ENCODE data around the gene INPP5J. TPM values are rescaled to one million over a fixed set of nuclear protein-coding genes. Genes with fewer than 3 reads are reported as not detected.

Gene INPP5J
- total RNA-seq, 2 experiments from 2014 or later: not detected

DNA sequence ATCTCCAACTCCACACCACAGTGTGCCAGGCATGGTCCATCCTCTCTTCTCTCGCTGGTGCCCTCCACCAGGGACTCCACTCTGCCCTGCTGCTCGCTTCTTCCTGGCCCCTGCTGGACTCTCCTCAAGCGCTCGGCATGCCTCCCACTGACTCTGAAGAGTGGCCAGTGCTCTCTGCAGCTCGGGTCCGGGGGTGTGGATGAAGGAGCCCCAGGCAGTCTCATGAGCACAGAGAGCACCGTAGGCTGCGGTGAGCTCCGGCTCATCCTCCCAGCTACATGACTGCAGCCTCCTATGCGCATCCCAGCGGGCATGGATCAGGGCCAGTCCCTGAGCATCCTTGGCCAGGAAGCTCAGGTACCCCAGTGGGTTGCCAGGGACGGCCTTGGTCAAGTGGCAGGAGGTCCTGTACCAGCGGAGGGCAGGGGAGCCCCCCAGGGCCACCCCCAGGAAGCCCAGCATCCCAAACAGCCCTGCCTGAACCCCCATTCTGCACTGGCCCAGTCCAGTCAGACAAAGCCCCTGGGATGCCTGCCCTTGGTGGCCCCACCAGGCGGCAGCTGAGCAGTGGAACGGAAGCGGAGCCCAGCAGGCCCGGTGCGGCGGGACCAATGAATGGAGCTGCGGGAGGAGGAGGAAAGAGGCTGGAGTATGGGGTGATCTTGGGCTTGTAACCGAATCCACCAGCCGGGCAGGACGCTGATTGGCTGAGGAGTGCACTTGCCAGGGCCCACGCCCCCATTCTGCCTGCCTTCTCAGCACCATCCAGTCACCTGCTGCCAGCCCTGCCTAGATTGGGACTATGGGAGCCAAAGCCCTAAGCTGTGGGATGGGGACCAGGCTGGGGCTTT lies 17.3 kb downstream of the INPP5J start, which contains the start of gene PLA2G3:
TSS of gene PLA2G3 (minus strand) at position 643 of the 851 bp plus-strand sequence. CDS start at position 489, 154 bp downstream.
- ChIA-PET POLR2A (interaction anchor here (0.9 kb wide), 1 partner anchor 19 kb away, joined by 3 read pairs; no protein-coding TSS in a partner anchor), CTCF (no interaction called here)
- H3K4me3 Mint-ChIP-seq: no peak within 1 kb of the TSS
- DNase-seq: no peak
- peaks cover 7% of the 10 kb centered on the region for H3K4me1 Mint-ChIP-seq
- H3K27ac Mint-ChIP-seq: no peak within 1 kb of the TSS
- H3K36me3 Mint-ChIP-seq (ENCODE audit: low read depth): no peaks in the 10 kb centered on the region
- no peaks in the 10 kb centered on the region for H3K9me3 Mint-ChIP-seq
- peaks cover 3% of the 10 kb centered on the region for H3K27me3 Mint-ChIP-seq

DNA sequence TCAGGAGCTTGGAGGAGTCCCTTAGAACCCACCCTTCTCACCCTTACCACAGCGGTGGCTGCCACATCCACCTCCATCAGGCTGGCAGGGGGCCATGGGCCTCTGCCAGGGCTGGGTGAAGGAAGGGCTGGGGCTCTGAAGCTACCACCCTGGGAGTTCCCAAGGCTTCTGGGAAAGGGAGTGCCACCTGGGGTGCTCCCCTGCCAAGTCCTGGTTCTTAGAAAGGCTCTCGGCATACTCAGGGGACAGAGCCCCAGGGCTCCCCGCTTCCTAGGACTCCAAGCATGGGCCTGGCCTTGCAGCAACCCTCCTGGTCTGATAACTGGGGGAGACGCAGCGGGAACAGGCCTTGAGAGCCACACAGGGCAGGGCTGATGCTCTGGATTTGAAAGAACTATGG lies 18.0 kb downstream of the INPP5J start:
- H3K4me3 Mint-ChIP-seq: no peak overlapping the region
- no peaks in the 10 kb centered on the region for H3K36me3 Mint-ChIP-seq (ENCODE audit: low read depth)
- H3K27me3 Mint-ChIP-seq: peaks cover 3% of the 10 kb centered on the region
- H3K27ac Mint-ChIP-seq: no peak overlapping the region
- ChIA-PET CTCF (no interaction called here), POLR2A (no interaction called here)
- no peaks in the 10 kb centered on the region for H3K9me3 Mint-ChIP-seq
- no peak for DNase-seq
- H3K4me1 Mint-ChIP-seq: peaks cover 7% of the 10 kb centered on the region

DNA sequence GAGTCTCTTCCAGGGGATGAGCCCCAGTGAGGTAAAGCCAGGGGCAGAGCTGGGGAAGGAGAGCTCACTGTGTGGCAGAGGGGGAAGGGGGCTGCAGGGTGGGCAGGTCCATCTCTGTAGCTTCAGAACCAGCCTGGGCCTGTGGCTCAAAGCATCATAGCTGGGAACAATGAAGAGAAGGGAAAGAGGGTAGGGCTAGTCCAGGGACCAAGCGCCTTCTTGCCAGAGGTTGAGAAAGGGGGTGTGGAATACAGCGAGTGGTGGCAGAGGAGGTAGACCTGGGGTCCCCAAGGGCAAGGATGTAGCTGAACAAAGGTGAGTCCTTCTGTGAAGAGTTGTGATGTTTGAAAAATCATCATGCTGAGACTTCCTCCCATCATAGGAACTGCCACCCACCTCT lies 18.8 kb downstream of the INPP5J start:
- DNase-seq: no peak
- ChIA-PET CTCF (no interaction called here), POLR2A (no interaction called here)
- no peaks in the 10 kb centered on the region for H3K36me3 Mint-ChIP-seq (ENCODE audit: low read depth)
- peaks cover 7% of the 10 kb centered on the region for H3K4me1 Mint-ChIP-seq
- no peak overlapping the region for H3K4me3 Mint-ChIP-seq
- no peaks in the 10 kb centered on the region for H3K9me3 Mint-ChIP-seq
- peaks cover 5% of the 10 kb centered on the region for H3K27me3 Mint-ChIP-seq
- no peak overlapping the region for H3K27ac Mint-ChIP-seq

DNA sequence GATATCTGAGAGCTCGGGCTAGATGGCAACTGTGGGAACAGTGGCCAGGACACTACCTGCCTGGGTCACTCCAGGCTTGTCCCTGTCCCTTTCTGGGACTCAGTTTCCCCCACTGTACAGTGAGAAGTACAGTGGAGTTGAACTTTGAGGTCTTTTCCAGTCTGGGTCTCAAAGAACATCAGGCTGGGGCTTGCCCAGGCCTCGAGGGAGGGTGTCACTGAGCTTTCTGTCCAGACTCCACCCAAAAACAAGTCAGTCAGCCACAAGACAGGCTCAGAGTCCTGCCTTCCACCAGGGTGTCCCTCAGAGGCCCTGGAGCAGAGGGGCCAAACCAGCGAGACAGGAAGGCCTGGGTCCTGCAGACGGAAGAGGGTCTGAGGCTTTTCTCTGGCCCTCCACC lies 19.5 kb downstream of the INPP5J start:
- peaks cover 7% of the 10 kb centered on the region for H3K4me1 Mint-ChIP-seq
- ChIA-PET CTCF (no interaction called here), POLR2A (no interaction called here)
- H3K9me3 Mint-ChIP-seq: no peaks in the 10 kb centered on the region
- H3K36me3 Mint-ChIP-seq (ENCODE audit: low read depth): no peaks in the 10 kb centered on the region
- DNase-seq: no peak
- H3K27me3 Mint-ChIP-seq: peaks cover 5% of the 10 kb centered on the region
- no peak overlapping the region for H3K4me3 Mint-ChIP-seq
- no peak overlapping the region for H3K27ac Mint-ChIP-seq

DNA sequence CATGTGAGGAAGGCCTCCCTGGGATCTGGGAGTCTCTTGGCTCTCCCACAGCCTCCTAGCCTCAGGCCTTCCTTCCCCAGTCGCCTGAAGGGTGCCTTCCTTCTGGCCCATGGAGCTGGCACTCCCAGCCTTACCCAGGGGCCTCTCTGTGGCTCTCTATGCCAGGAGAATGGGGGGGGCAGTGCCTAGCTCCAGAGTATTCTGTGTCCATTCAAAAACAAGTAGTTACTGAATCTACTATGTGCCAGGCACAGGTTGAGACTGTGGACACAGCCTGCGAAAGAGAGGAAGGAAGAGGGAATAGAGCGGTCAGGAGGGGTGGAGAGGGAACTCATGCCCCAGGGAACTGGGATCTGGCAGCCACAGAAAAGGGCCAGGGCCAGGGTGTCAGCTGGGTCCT lies 20.3 kb downstream of the INPP5J start:
- Mint-ChIP-seq H3K9me3 (no peaks in the 10 kb centered on the region), H3K4me3 (no peak overlapping the region), H3K27ac (no peak overlapping the region), H3K36me3 (ENCODE audit: low read depth) (no peaks in the 10 kb centered on the region), H3K4me1 (peaks cover 7% of the 10 kb centered on the region), H3K27me3 (peaks cover 8% of the 10 kb centered on the region)
- no peak for DNase-seq
- ChIA-PET POLR2A (no interaction called here), CTCF (no interaction called here)

DNA sequence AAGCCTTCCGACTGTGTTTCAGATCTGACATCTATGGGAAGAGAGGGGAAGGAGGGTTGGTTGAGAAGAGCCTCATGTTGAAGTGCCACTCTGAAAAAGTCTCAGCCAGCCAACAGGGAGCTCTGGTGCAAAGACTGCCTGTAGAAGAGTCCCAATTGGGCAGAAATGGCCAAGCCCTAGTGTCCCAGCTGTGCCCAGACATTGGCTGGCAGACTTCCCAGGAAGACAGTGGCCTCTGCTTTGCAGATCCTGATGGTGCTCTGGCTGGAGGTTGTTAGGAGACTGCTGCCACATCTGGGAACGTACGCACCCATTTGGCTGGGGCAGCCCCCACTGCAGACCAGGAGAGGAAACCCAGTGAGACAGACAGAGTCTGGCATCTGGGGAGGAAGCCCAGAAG lies 20.8 kb downstream of the INPP5J start:
- ChIA-PET POLR2A (no interaction called here), CTCF (no interaction called here)
- no peak for DNase-seq
- Mint-ChIP-seq H3K27ac (no peak overlapping the region), H3K36me3 (ENCODE audit: low read depth) (no peaks in the 10 kb centered on the region), H3K4me3 (no peak overlapping the region), H3K9me3 (no peaks in the 10 kb centered on the region), H3K4me1 (peaks cover 7% of the 10 kb centered on the region), H3K27me3 (peaks cover 8% of the 10 kb centered on the region)

DNA sequence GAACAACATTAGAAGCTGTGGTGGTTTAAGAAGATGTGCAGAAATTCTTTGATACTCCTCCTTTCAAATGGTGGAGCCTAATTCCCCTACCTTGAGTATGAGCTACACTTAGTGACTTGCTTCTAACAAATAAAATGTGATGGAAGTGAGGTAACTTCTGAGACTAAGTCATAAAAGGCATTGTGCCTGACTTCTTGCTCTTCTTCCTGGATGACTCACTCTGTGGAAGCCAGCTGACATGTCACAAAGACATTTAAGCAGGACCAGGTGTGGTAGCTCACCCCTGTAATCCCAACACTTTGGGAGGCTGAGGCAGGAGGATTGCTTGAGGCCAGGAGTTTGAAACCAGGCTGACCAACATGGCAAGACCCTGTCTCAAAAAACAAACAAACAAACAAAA lies 21.5 kb downstream of the INPP5J start:
- H3K4me3 Mint-ChIP-seq: no peak overlapping the region
- CTCF ChIA-PET: interaction anchor here (0.7 kb wide), 1 partner anchor 15 kb away, joined by 3 read pairs; the partner anchor contains the start of gene RNF185
- H3K27me3 Mint-ChIP-seq: peaks cover 8% of the 10 kb centered on the region
- POLR2A ChIA-PET: no interaction called here
- peaks cover 7% of the 10 kb centered on the region for H3K4me1 Mint-ChIP-seq
- no peak overlapping the region for H3K27ac Mint-ChIP-seq
- no peaks in the 10 kb centered on the region for H3K36me3 Mint-ChIP-seq (ENCODE audit: low read depth)
- DNase-seq: no peak
- H3K9me3 Mint-ChIP-seq: no peaks in the 10 kb centered on the region

DNA sequence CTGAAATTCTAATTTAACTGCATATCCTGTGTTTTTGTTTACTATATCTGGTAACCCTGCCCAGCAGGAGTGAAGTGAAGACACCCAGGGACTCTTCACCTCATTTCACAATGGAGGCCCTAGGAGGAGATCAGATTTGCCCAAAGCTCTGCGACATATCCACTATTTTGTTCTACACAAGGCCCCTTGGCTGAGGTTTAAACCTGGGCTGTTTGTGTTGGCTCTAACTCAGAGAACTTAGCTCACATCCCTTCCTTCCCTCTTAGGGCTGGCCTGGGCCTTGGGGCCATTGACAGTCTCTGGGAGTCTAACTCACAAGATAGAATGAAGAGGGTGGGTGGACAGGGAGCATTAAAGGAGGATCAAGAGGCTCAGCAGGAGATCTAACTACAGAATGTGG lies 25.7 kb downstream of the INPP5J start:
- Mint-ChIP-seq H3K36me3 (ENCODE audit: low read depth) (no peaks in the 10 kb centered on the region), H3K27ac (no peak overlapping the region), H3K9me3 (no peaks in the 10 kb centered on the region), H3K4me3 (no peak overlapping the region), H3K4me1 (peaks cover 7% of the 10 kb centered on the region), H3K27me3 (peaks cover 6% of the 10 kb centered on the region)
- CTCF ChIA-PET: interaction anchor here (0.8 to 1.1 kb wide), 3 partner anchors 11 to 124 kb away, joined by 3 to 5 read pairs (median 3); partner anchors contain the start of genes RNF185 and SELENOM
- POLR2A ChIA-PET: no interaction called here
- DNase-seq: no peak

DNA sequence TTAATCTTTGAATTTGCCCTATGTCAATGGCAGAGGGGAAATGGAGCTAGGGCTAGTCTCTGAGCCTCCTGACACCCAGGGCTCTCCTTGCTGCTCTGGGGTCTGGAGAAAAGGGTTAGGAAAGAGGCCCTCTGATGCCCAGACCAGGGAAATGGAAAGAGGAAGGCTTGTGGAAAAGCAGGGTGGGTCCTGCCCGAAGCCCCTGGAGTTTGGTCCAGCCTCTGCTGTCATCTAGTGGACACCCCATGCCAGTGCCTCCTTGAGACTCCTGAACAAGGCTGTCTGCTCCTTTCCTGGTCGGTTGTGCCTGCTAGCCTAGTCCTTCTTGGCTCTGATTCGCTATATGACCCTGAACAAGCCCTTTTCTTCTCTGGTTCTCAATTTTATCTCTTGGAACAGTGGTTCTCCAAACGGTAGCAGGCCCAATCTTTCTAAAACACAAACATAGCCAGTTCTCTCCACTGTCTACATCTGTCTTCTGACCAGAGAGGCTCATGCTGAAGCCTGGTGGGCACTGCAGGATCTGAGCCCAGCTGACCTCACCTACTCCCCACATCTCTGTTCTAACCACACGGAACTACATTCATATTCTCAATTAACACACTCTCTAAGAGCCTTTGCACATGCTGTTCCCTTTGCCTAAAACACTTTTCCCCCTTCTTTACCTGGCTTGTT lies 26.3 kb downstream of the INPP5J start:
- ChIA-PET POLR2A (no interaction called here), CTCF (interaction anchor here (0.8 to 2.2 kb wide), 3 partner anchors 11 to 124 kb away, joined by 3 to 9 read pairs (median 5); partner anchors contain the start of genes RNF185 and SELENOM)
- no peak overlapping the region for H3K27ac Mint-ChIP-seq
- no peaks in the 10 kb centered on the region for H3K9me3 Mint-ChIP-seq
- DNase-seq: peak; percentile 36
- H3K4me1 Mint-ChIP-seq: peaks cover 5% of the 10 kb centered on the region
- H3K27me3 Mint-ChIP-seq: peaks cover 6% of the 10 kb centered on the region
- no peaks in the 10 kb centered on the region for H3K36me3 Mint-ChIP-seq (ENCODE audit: low read depth)
- H3K4me3 Mint-ChIP-seq: no peak overlapping the region

DNA sequence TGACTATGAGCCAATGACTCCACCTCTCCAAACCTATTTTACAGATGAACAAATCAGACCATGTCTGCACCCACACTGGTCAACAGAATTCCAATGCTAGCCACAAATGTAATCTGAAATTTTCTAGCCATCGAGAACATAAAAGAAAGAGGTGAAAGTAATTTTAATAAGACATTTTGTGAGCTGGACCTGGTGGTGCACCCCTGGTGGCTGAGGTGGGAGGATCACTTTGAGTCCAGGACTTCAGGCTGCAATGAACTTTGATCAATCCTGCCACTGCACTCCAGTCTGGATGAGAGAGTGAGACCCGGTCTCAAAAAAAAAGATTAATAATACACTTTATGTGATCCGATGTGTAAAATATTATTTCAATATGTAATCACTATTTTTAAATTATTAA lies 27.8 kb downstream of the INPP5J start:
- Mint-ChIP-seq H3K27ac (no peak overlapping the region), H3K27me3 (peaks cover 6% of the 10 kb centered on the region), H3K9me3 (no peaks in the 10 kb centered on the region), H3K4me1 (no peaks in the 10 kb centered on the region), H3K36me3 (ENCODE audit: low read depth) (no peaks in the 10 kb centered on the region), H3K4me3 (no peak overlapping the region)
- ChIA-PET POLR2A (no interaction called here), CTCF (interaction anchor here (0.6 to 2.2 kb wide), 3 partner anchors 10 to 143 kb away, joined by 3 to 9 read pairs (median 4); partner anchors contain the start of genes LIMK2 and RNF185)
- DNase-seq: no peak

DNA sequence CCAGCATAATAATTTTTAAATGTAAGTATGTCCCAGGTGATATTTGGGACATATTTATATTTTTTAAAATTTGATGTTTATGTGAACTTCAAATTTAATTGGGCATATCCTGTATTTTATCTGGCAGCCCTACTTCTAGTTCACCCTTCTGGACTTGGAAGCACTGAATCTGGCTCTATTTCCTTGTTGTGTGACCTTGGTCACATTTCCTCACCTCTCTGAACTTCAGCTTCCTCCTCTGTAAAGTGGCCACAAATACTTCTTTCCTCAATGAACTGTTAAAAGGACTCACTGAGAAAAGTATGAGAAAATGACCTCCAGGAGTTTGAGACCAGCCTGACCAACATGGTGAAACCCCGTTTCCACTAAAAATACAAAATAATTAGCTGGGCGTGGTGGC lies 29.1 kb downstream of the INPP5J start:
- Mint-ChIP-seq H3K4me1 (no peaks in the 10 kb centered on the region), H3K27me3 (peaks cover 3% of the 10 kb centered on the region), H3K36me3 (ENCODE audit: low read depth) (no peaks in the 10 kb centered on the region), H3K4me3 (no peak overlapping the region), H3K27ac (no peak overlapping the region), H3K9me3 (no peaks in the 10 kb centered on the region)
- POLR2A ChIA-PET: no interaction called here
- CTCF ChIA-PET: no interaction called here
- no peak for DNase-seq

DNA sequence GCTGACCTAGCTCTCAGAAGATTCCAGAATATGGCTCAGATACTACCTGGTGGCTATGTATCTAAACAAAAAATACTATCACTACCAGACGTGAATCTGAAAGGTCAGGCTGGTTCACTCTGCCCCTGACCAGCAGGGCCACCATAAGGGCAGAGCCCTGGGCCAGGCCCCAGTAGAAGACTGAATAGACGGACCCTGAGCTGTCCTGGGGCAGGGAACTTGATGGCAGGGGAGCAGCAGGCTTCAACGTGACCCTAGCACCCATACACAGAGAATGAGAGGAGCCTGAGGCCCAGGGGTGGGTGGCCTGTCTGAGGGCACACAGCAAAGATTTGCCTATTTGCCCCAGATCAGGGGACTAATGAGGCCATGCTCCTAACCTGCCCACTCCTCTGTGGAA lies 30.6 kb downstream of the INPP5J start:
- Mint-ChIP-seq H3K27ac (no peak overlapping the region), H3K27me3 (peaks cover 2% of the 10 kb centered on the region)
- CTCF ChIA-PET: no interaction called here

DNA sequence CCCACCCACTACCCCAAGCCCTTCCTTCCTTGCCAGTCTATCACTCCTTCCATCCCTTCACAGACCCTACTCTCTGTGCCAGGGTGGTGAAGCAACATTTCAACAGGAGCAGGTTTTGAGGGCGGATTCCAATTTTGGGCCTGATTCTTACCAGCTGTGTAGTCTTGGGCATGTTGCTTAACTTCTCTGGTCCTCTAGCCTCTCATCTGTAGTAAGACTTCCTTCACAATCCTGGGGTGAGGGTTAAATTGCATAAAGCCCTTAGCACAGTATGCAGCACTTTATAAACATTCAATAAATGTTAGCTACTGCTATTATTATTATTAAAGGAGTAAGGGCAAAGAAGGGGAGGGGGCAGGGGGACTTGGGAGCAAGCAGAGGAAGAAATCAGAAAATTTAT lies 32.2 kb downstream of the INPP5J start:
- no peak overlapping the region for H3K27ac Mint-ChIP-seq
- H3K36me3 Mint-ChIP-seq (ENCODE audit: low read depth): peaks cover 1% of the 10 kb centered on the region
- peaks cover 8% of the 10 kb centered on the region for H3K4me1 Mint-ChIP-seq
- ChIA-PET POLR2A (interaction anchor here (2.5 kb wide), 1 partner anchor 135 kb away, joined by 5 read pairs; no protein-coding TSS in a partner anchor), CTCF (no interaction called here)
- no peak for DNase-seq
- no peak overlapping the region for H3K4me3 Mint-ChIP-seq
- peaks cover 2% of the 10 kb centered on the region for H3K27me3 Mint-ChIP-seq
- no peaks in the 10 kb centered on the region for H3K9me3 Mint-ChIP-seq

More for the DNA sequence above, 30.6 kb downstream of the INPP5J start:
- no peak overlapping the region for H3K4me3 Mint-ChIP-seq
- POLR2A ChIA-PET: no interaction called here
- H3K4me1 Mint-ChIP-seq: no peaks in the 10 kb centered on the region
- DNase-seq: no peak
- no peaks in the 10 kb centered on the region for H3K36me3 Mint-ChIP-seq (ENCODE audit: low read depth)
- H3K9me3 Mint-ChIP-seq: no peaks in the 10 kb centered on the region
